CD14-positive monocyte (primary cell): ENCODE measurements around the gene CSTF2T. TPM values are rescaled to one million over a fixed set of nuclear protein-coding genes. Genes with fewer than 3 reads are reported as not detected.

Experiments
- DNase-seq, 3 donors: peaks; one replicate each; pipeline ENCODE4 v3.0.0-alpha.2; 2011 to 2022
- H2AFZ ChIP-seq: 2 replicates; pipeline ENCODE4 v1.6.0; 2012; ENCODE audit warnings: mild to moderate bottlenecking, low read depth, low read length, inconsistent platforms; ENCODE audit not compliant: insufficient read depth, poor library complexity, severe bottlenecking
- H3K27ac ChIP-seq, 2 donors: 1 replicate in 1 of 2; 2 replicates in 1 of 2; pipeline ENCODE4 v1.5.1; 2012 to 2013; ENCODE audit warnings: low read length in 2 of 2, control low read depth in 1 of 2, inconsistent platforms in 1 of 2, low read depth in 1 of 2, mild to moderate bottlenecking in 1 of 2
- H3K27me3 ChIP-seq, 2 donors: one replicate each; pipeline versions ENCODE4 v1.6.0 to v1.6.1; 2011 to 2013; ENCODE audit warnings: low read length in 2 of 2; ENCODE audit not compliant: control insufficient read depth in 2 of 2, insufficient read depth in 2 of 2
- H3K36me3 ChIP-seq, 2 donors: replicated peaks in 1 of 2; 1 replicate in 1 of 2; 2 replicates in 1 of 2; pipeline versions ENCODE4 v1.5.1 to v1.6.1; 2012 to 2013; ENCODE audit warnings: low read length in 2 of 2, control low read depth in 1 of 2, inconsistent platforms in 1 of 2, mild to moderate bottlenecking in 1 of 2; ENCODE audit not compliant: insufficient read depth in 2 of 2, control insufficient read depth in 1 of 2
- H3K4me1 ChIP-seq, 2 donors: 1 replicate in 1 of 2; 2 replicates in 1 of 2; pipeline versions ENCODE4 v1.5.1 to v1.6.1; 2012 to 2013; ENCODE audit warnings: low read length in 2 of 2, control low read depth in 1 of 2, inconsistent platforms in 1 of 2, mild to moderate bottlenecking in 1 of 2, moderate library complexity in 1 of 2; ENCODE audit not compliant: insufficient read depth in 2 of 2, control insufficient read depth in 1 of 2
- H3K4me2 ChIP-seq: replicated peaks from 2 replicates; pipeline ENCODE3; 2012; ENCODE audit warnings: low read length, moderate library complexity, mild to moderate bottlenecking; ENCODE audit not compliant: poor library complexity, severe bottlenecking; ENCODE audit errors: extremely low read depth
- H3K4me3 ChIP-seq, 3 experiments: fragments of 200-600 bp in 1 of 3; sonication (generic) in 1 of 3; replicated peaks in 1 of 3; 1 replicate in 2 of 3; 2 replicates in 1 of 3; pipeline ENCODE4 v1.5.1; 2011 to 2013; ENCODE audit warnings: low read length in 3 of 3, mild to moderate bottlenecking in 3 of 3, control low read depth in 2 of 3, low read depth in 2 of 3, inconsistent platforms in 1 of 3, moderate library complexity in 1 of 3
- H3K79me2 ChIP-seq: 2 replicates; pipeline ENCODE4 v1.6.0; 2012; ENCODE audit warnings: mild to moderate bottlenecking, control low read depth, inconsistent platforms, low read length, moderate library complexity; ENCODE audit not compliant: insufficient read depth
- H3K9ac ChIP-seq: 2 replicates; pipeline ENCODE4 v1.6.0; 2017; ENCODE audit warnings: low read length, mild to moderate bottlenecking; ENCODE audit not compliant: insufficient read depth, poor library complexity, severe bottlenecking
- H3K9me3 ChIP-seq, 2 donors: replicated peaks in 1 of 2; 1 replicate in 1 of 2; 2 replicates in 1 of 2; pipeline versions ENCODE4 v1.5.1 to v1.6.1; 2012 to 2013; ENCODE audit warnings: low read length in 2 of 2, control low read depth in 1 of 2; ENCODE audit not compliant: control insufficient read depth in 1 of 2, insufficient read depth in 1 of 2
- H4K20me1 ChIP-seq: 2 replicates; pipeline ENCODE4 v1.6.0; 2012; ENCODE audit warnings: mild to moderate bottlenecking, low read length, control low read depth, moderate library complexity; ENCODE audit not compliant: insufficient read depth
- H3K27ac Mint-ChIP-seq, 7 donors: one replicate each; pipeline ENCODE4 v1.8.0; 2020; ENCODE audit warnings: mild to moderate bottlenecking in 7 of 7, mixed read lengths in 7 of 7, moderate library complexity in 6 of 7, inconsistent platforms in 2 of 7
- H3K27me3 Mint-ChIP-seq, 3 donors: one replicate each; pipeline ENCODE4 v1.8.0; 2021 to 2022; ENCODE audit warnings: low read depth in 3 of 3, mild to moderate bottlenecking in 3 of 3, mixed read lengths in 3 of 3, moderate library complexity in 3 of 3, inconsistent platforms in 1 of 3
- H3K36me3 Mint-ChIP-seq, 2 donors: one replicate each; pipeline ENCODE4 v1.8.0; 2020; ENCODE audit warnings: mixed read lengths in 2 of 2, inconsistent platforms in 1 of 2, mild to moderate bottlenecking in 1 of 2
- H3K4me1 Mint-ChIP-seq: one replicate; pipeline ENCODE4 v1.8.0; 2020; ENCODE audit warnings: mild to moderate bottlenecking, mixed read lengths
- H3K4me3 Mint-ChIP-seq, 2 donors: one replicate each; pipeline ENCODE4 v1.8.0; 2020; ENCODE audit warnings: mild to moderate bottlenecking in 2 of 2, mixed read lengths in 2 of 2, moderate library complexity in 1 of 2
- H3K9me3 Mint-ChIP-seq, 7 donors: one replicate each; pipeline ENCODE4 v1.8.0; 2020 to 2022; ENCODE audit warnings: mixed read lengths in 7 of 7, mild to moderate bottlenecking in 6 of 7, moderate library complexity in 6 of 7, inconsistent platforms in 2 of 7
- WGBS: methylation state at CpG from one replicate; pipeline ENCODE4 v1.1.5; 2013; ENCODE audit warnings: missing lambda C conversion rate; ENCODE audit not compliant: insufficient coverage; 5-methylcytosine and 5-hydroxymethylcytosine counted together
- intact Hi-C, 2 donors: fragments of 100-400 bp; cut with micrococcal nuclease; formaldehyde crosslinking; loops; one replicate each; pipeline versions ENCODE4 v1.15.0 to v1.15.1; 2023
- polyA plus RNA-seq, 3 donors: library from polyadenylated mRNA; depleted of rRNA in 1 of 3; unstranded in 2 of 3; stranded (reverse) in 1 of 3; fragments of 300-500 nt in 2 of 3; fragments of >200 nt in 1 of 3; fragmentation: Illumina TruSeq in 2 of 3; gene quantifications; 1 replicate in 2 of 3; 2 replicates in 1 of 3; pipeline ENCODE4 v1.2.3, GENCODE V29; 2012 to 2021
- TF ChIP-seq, protein P1 (sequence below): fragments of 200-600 bp; IDR thresholded peaks from one replicate; pipeline ENCODE4 v1.8.0; 2022; ENCODE audit warnings: antibody characterized with exemption, mild to moderate bottlenecking

CSTF2T gene
- polyA plus RNA-seq, 3 donors: 1.7 to 11.0 (median 7.4) TPM

DNA sequence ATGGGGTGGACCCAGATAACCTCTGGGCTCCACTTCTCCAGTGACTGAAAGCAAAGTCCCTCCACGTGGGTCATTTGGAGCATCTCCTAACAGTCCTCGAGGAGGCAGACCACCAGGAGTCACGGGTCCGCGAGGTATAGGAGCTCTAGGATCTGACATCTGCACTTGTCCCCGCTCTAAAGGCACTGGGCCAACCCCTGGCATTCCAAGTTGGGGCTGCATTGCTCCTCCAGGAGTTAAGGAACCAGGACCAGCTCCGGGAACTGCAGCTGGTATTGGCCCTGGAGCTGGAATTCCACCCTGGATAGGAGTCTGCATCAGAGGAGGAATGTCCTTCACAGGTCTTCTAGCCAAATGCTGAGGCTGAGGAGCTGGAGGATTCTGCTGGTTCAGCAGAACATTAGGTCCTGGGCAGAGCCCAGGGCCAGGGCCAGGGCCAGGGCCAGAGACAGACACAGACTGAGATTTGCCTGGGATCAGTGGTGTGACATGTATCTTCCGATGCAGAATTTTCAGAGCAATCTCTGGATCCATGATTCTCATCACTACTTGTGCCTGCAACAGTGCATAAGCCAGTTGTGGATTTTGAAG is 827 bp downstream of the CSTF2T start:
- Mint-ChIP-seq H3K27ac (peak overlapping the region; percentile 98 to 100 (median 100)), H3K36me3 (peaks cover 11 to 19% of the 10 kb centered on the region in 2 donors), H3K4me3 (peak overlapping the region; percentile 98 to 99), H3K27me3 (no peaks in the 10 kb centered on the region), H3K9me3 (no peaks in the 10 kb centered on the region), H3K4me1 (peaks cover 36% of the 10 kb centered on the region)
- 96% methylated on average over 7 of the region's 8 CpGs for WGBS
- Histone ChIP-seq H3K79me2 (peaks cover 20% of the 10 kb centered on the region), H2AFZ (peak overlapping the region; percentile 91), H3K9ac (peak overlapping the region; percentile 78), H3K9me3 (no peaks in the 10 kb centered on the region), H3K27ac (peak overlapping the region; percentile 80 to 99), H3K27me3 (no peaks in the 10 kb centered on the region), H3K4me3 (peak overlapping the region; percentile 92 to 94 (median 93)), H3K4me2 (peak overlapping the region; percentile 91), H4K20me1 (peaks cover 12% of the 10 kb centered on the region), H3K4me1 (peaks cover 22 to 39% of the 10 kb centered on the region in 2 donors), H3K36me3 (peaks cover 0 to 5% of the 10 kb centered on the region in 2 donors)
- TF ChIP-seq, protein P1, sequence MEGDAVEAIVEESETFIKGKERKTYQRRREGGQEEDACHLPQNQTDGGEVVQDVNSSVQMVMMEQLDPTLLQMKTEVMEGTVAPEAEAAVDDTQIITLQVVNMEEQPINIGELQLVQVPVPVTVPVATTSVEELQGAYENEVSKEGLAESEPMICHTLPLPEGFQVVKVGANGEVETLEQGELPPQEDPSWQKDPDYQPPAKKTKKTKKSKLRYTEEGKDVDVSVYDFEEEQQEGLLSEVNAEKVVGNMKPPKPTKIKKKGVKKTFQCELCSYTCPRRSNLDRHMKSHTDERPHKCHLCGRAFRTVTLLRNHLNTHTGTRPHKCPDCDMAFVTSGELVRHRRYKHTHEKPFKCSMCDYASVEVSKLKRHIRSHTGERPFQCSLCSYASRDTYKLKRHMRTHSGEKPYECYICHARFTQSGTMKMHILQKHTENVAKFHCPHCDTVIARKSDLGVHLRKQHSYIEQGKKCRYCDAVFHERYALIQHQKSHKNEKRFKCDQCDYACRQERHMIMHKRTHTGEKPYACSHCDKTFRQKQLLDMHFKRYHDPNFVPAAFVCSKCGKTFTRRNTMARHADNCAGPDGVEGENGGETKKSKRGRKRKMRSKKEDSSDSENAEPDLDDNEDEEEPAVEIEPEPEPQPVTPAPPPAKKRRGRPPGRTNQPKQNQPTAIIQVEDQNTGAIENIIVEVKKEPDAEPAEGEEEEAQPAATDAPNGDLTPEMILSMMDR: no peak
- intact Hi-C loops: no loop called here
- DNase-seq: peak in 1 of 3 donors; percentile 5

DNA sequence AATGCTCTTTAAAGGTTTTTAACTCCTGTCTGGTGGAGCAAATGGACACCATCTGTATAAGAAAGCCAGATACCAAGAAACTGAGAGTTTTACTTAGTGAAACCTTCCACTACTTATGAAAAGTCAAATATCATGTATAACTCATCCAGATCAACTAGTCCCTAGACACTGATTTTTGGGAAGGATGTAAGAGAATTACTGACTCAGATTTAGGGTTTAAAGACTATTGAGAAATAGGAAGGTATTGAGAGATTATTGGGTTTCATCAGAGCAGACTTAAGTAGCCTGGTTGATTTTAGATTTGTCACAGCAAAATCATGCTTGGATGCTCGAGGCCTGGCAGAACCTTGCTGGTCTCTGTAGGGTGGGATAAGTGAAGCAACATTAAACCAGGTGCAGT is 3.1 kb downstream of the CSTF2T start:
- H3K9ac ChIP-seq: no peak overlapping the region
- H3K36me3 ChIP-seq: peaks cover 0 to 5% of the 10 kb centered on the region in 2 donors
- H3K27me3 ChIP-seq: no peaks in the 10 kb centered on the region
- no peak overlapping the region for H2AFZ ChIP-seq
- Mint-ChIP-seq H3K27me3 (no peaks in the 10 kb centered on the region), H3K9me3 (no peaks in the 10 kb centered on the region), H3K27ac (peak overlapping the region in 2 of 7 donors; percentile 56 to 64), H3K4me3 (no peak overlapping the region), H3K36me3 (peaks cover 11 to 19% of the 10 kb centered on the region in 2 donors), H3K4me1 (peaks cover 36% of the 10 kb centered on the region)
- H3K4me3 ChIP-seq: no peak overlapping the region
- no peak overlapping the region for H3K27ac ChIP-seq
- peaks cover 22 to 39% of the 10 kb centered on the region in 2 donors for H3K4me1 ChIP-seq
- TF ChIP-seq, protein P1: no peak
- peak in 1 of 3 donors; percentile 3 for DNase-seq
- intact Hi-C loops: no loop called here
- peak overlapping the region; percentile 5 for H3K4me2 ChIP-seq
- 83% methylated on average over 1 of the region's 1 CpG for WGBS
- peaks cover 12% of the 10 kb centered on the region for H4K20me1 ChIP-seq
- H3K9me3 ChIP-seq: no peaks in the 10 kb centered on the region
- peaks cover 20% of the 10 kb centered on the region for H3K79me2 ChIP-seq
